ENCODE results near the gene MZF1.
A peak's percentile ranks its signal among the peaks of the same experiment; 100 is the strongest.

MZF1 gene

GRCh38 chr19:58538257-58539168 lies 34.6 kb downstream of the MZF1 start:
- no peak for DNase-seq

GRCh38 chr19:58536852-58537798 lies 36.0 kb downstream of the MZF1 start:
- no peak for DNase-seq

- DNase-seq = no peak
Observed at GRCh38 chr19:58535857-58536256, 37.3 kb downstream of the MZF1 start.

- no peak for DNase-seq
Observed at GRCh38 chr19:58531034-58531840, 41.9 kb downstream of the MZF1 start.

GRCh38 chr19:58529405-58529804 lies 43.7 kb downstream of the MZF1 start:
- no peak for DNase-seq

- no peak for DNase-seq
Observed at GRCh38 chr19:58522709-58523108, 50.4 kb downstream of the MZF1 start.

- no peak for DNase-seq
Observed at GRCh38 chr19:58521651-58522050, 51.5 kb downstream of the MZF1 start.

GRCh38 chr19:58520257-58520599 lies 52.9 kb downstream of the MZF1 start:
- DNase-seq = no peak

GRCh38 chr19:58519355-58520256 lies 53.5 kb downstream of the MZF1 start, which contains the start of gene ZBTB45:
TSS of gene ZBTB45 (minus strand) at chr19:58519810. CDS start at chr19:58517673, 2,137 bp downstream.
- peak; percentile 93 for DNase-seq

- DNase-seq = peak; percentile 85
Observed at GRCh38 chr19:58519087-58519354, 54.1 kb downstream of the MZF1 start.

GRCh38 chr19:58518256-58519086 lies 54.7 kb downstream of the MZF1 start:
- no peak for DNase-seq

GRCh38 chr19:58516964-58517833 lies 55.9 kb downstream of the MZF1 start:
- DNase-seq = no peak

GRCh38 chr19:58516246-58516836 lies 56.8 kb downstream of the MZF1 start:
- no peak for DNase-seq

GRCh38 chr19:58515259-58515658 lies 57.9 kb downstream of the MZF1 start:
- DNase-seq = no peak

GRCh38 chr19:58514564-58515022 lies 58.5 kb downstream of the MZF1 start:
- no peak for DNase-seq

- peak; percentile 81 for DNase-seq
Observed at GRCh38 chr19:58513694-58514563, 59.2 kb downstream of the MZF1 start.

- no peak for DNase-seq
Observed at GRCh38 chr19:58513213-58513693, 59.9 kb downstream of the MZF1 start.
